ENCODE measurements around the gene HFE. TPM values are rescaled to one million over a fixed set of nuclear protein-coding genes. Genes with fewer than 3 reads are reported as not detected.

Gene HFE
- polyA plus RNA-seq, 1 donor from 2014 or later: not detected

GRCh38 chr6:26121141-26122004 is 34.1 kb downstream of the HFE start:
- Histone ChIP-seq H3K27me3 (ENCODE audit: insufficient read depth, low read depth, low read length) (no peaks in the 10 kb centered on the region), H3K36me3 (ENCODE audit: insufficient read depth, low read length) (no peaks in the 10 kb centered on the region), H3K9me2 (ENCODE audit: insufficient read depth, low read length) (no peaks in the 10 kb centered on the region), H3K79me2 (replicated peaks; ENCODE audit: insufficient read depth, low read length) (peaks cover 19% of the 10 kb centered on the region), H3K4me2 (ENCODE audit: low read length) (no peak overlapping the region), H2AFZ (ENCODE audit: low read depth, low read length) (no peak overlapping the region), H3K4me3 (ENCODE audit: low read length) (no peak overlapping the region), H3K27ac (ENCODE audit: low read length) (peak overlapping the region; percentile 99), H3K9me3 (ENCODE audit: low read length) (no peaks in the 10 kb centered on the region), H3K9ac (ENCODE audit: low read length) (no peak overlapping the region), H4K20me1 (ENCODE audit: insufficient read depth) (peaks cover 22% of the 10 kb centered on the region), H3F3A (ENCODE audit: insufficient read depth, low read length, poor library complexity, severe bottlenecking) (peaks cover 5% of the 10 kb centered on the region)
- TF ChIP-seq POLR2AphosphoS5 (IDR thresholded peaks at IDR 0.05) (no peak), TAF1 (IDR thresholded peaks at IDR 0.05; ENCODE audit: low read depth) (no peak), RAD21 (conservative IDR thresholded peaks at IDR 0.05) (no peak), EP300 (conservative IDR thresholded peaks at IDR 0.05; ENCODE audit: poor library complexity, severe bottlenecking) (no peak), EZH2 (IDR thresholded peaks at IDR 0.05; ENCODE audit: borderline replicate concordance, insufficient read depth, low read length, poor library complexity, severe bottlenecking) (no peak), SMC3 (conservative IDR thresholded peaks at IDR 0.05; ENCODE audit: poor library complexity) (no peak), MXI1 (conservative IDR thresholded peaks at IDR 0.05; ENCODE audit: poor library complexity, severe bottlenecking) (no peak)

- H3K9me2 ChIP-seq (ENCODE audit: insufficient read depth, low read length): no peaks in the 10 kb centered on the region
- H3K79me2 ChIP-seq (replicated peaks; ENCODE audit: insufficient read depth, low read length): peaks cover 25% of the 10 kb centered on the region
- no peak overlapping the region for H2AFZ ChIP-seq (ENCODE audit: low read depth, low read length)
- H3K27me3 ChIP-seq (ENCODE audit: insufficient read depth, low read depth, low read length): no peaks in the 10 kb centered on the region
- peaks cover 5% of the 10 kb centered on the region for H3F3A ChIP-seq (ENCODE audit: insufficient read depth, low read length, poor library complexity, severe bottlenecking)
- H3K4me3 ChIP-seq (ENCODE audit: low read length): peak overlapping the region; percentile 87
- H3K4me2 ChIP-seq (ENCODE audit: low read length): peak overlapping the region; percentile 89
- peaks cover 25% of the 10 kb centered on the region for H4K20me1 ChIP-seq (ENCODE audit: insufficient read depth)
- H3K27ac ChIP-seq (ENCODE audit: low read length): peak overlapping the region; percentile 99
- no peak for TF ChIP-seq EP300 (conservative IDR thresholded peaks at IDR 0.05; ENCODE audit: poor library complexity, severe bottlenecking)
- no peak for TF ChIP-seq REST (IDR thresholded peaks at IDR 0.05; ENCODE audit: borderline replicate concordance)
- no peak for TF ChIP-seq TAF1 (IDR thresholded peaks at IDR 0.05; ENCODE audit: low read depth)
- TF ChIP-seq EZH2 (IDR thresholded peaks at IDR 0.05; ENCODE audit: borderline replicate concordance, insufficient read depth, low read length, poor library complexity, severe bottlenecking): no peak
- TF ChIP-seq MXI1 (conservative IDR thresholded peaks at IDR 0.05; ENCODE audit: poor library complexity, severe bottlenecking): no peak
- no peak for TF ChIP-seq RAD21 (conservative IDR thresholded peaks at IDR 0.05)
- TF ChIP-seq CTCF (IDR thresholded peaks at IDR 0.05; ENCODE audit: poor library complexity, severe bottlenecking): no peak
- H3K9me3 ChIP-seq (ENCODE audit: low read length): no peaks in the 10 kb centered on the region
- H3K9ac ChIP-seq (ENCODE audit: low read length): peak overlapping the region; percentile 94
- H3K36me3 ChIP-seq (ENCODE audit: insufficient read depth, low read length): no peaks in the 10 kb centered on the region
Observed at GRCh38 chr6:26122005-26122388, 34.8 kb downstream of the HFE start.
